Muscle layer of duodenum (tissue), 2 donors: ENCODE measurements around the gene FUT7.
"Not testable (repeated sequence)": the region's sequence is repeated elsewhere in the genome, so short reads cannot be mapped to it uniquely, and the experiment has no call there.

Experiments
- H3K27ac ChIP-seq: one replicate; pipeline ENCODE4 v1.7.0; 2013; ENCODE audit warnings: mild to moderate bottlenecking, low read length
- H3K27me3 ChIP-seq: one replicate; pipeline ENCODE4 v1.7.0; 2013; ENCODE audit warnings: low read depth, mild to moderate bottlenecking, control low read depth, low read length
- H3K36me3 ChIP-seq, 2 donors: one replicate each; pipeline ENCODE4 v1.7.0; 2013; ENCODE audit warnings: low read length in 2 of 2, control low read depth in 1 of 2, mild to moderate bottlenecking in 1 of 2; ENCODE audit not compliant: insufficient read depth in 2 of 2, control insufficient read depth in 1 of 2
- H3K4me1 ChIP-seq, 2 donors: one replicate each; pipeline ENCODE4 v1.7.0; 2013; ENCODE audit warnings: low read length in 2 of 2, mild to moderate bottlenecking in 2 of 2, control low read depth in 1 of 2, moderate library complexity in 1 of 2; ENCODE audit not compliant: insufficient read depth in 2 of 2, control insufficient read depth in 1 of 2
- H3K4me3 ChIP-seq, 2 donors: one replicate each; pipeline ENCODE4 v1.7.0; 2013; ENCODE audit warnings: low read length in 2 of 2, low read depth in 1 of 2, mild to moderate bottlenecking in 1 of 2
- H3K9me3 ChIP-seq, 2 donors: one replicate each; pipeline ENCODE4 v1.7.0; 2013; ENCODE audit warnings: low read length in 2 of 2, control low read depth in 1 of 2, mild to moderate bottlenecking in 1 of 2; ENCODE audit not compliant: control insufficient read depth in 1 of 2
- donor health status: healthy.

Gene FUT7

DNA sequence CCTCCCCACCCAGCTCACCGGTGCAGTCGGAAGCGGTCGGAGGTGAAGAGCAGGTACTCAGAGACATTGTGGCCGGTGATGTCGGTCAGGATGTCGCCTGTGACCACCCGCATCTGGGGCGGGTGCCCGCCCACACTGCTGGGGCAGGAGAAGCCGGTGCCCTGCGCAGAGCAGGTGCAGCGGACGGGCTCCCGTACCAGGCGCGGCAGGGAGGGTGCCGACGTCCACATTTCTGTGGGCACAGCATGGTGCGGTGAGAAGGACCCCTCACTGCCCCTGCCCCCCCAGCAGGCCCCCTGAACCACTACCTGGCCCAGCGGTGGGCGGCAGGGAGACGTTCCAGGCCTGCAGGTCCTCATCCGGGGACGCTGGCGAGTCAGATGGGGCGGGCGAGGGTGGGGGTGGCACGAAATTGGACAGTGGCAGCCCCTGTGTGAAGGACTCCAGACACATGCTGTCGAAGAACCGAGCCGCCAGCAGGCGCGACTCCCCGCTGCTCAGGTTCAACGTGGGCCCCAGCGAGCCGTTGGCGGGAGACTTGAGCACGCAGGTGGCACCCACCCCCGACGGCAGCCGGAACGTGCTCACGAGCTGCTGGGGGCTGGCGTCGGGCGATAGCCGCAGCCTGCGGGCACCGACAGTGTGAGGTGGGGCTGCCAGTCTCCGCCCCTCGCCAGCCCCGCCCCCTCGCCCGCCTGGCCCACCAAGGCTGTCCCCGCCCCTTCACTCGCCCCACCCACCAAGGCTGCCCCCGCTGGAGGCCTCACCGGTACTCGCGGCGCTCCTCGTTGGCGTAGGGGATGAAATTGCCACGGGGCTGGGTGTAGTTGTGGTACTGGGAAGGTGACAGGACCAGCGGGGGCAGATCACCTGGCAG lies 19.0 kb downstream of the FUT7 start:
- no peak overlapping the region for H3K27ac ChIP-seq
- H3K36me3 ChIP-seq: peaks cover 0 to 81% of the 10 kb centered on the region in 2 donors
- H3K27me3 ChIP-seq: no peaks in the 10 kb centered on the region
- no peak overlapping the region for H3K4me3 ChIP-seq
- no peaks in the 10 kb centered on the region for H3K9me3 ChIP-seq
- H3K4me1 ChIP-seq: no peaks in the 10 kb centered on the region

DNA sequence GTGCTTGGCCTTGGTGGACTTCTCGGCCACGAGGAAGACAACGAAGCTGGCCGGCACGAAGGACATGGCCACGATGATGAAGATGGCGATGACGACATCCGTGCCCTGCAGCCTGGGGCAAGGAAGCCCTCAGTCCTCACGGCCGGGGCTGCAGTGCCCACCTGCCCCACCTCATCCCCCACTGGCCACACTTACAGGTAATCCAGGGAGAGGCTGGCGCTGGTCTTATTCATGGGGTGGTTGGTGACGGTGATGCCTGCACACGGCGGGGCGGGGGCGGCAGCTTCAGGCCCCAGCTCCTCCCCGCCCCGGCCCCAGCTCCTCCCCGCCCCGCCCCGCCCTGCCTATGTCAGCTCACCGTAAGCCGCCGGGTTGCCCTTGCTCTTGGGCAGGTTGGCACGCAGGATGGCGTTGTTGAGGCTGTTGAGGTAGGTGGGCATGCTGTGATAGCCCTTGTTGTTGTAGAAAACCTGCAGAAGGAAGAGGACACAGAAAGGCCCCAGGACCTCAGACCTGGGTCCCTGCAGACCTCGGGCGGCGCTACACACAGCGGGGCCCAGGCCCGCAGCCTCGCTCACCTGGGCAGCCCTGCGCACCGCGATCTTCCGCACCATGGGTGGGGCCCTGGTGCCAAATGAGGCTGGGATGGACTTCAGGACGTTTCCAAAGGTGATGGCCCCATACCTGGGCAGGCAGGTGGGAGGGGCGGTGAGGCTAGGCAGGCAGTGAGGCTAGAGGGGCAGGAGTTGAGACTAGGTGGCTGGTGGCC lies 19.8 kb downstream of the FUT7 start:
- peaks cover 0 to 6% of the 10 kb centered on the region in 2 donors for H3K4me1 ChIP-seq
- peaks cover 0 to 73% of the 10 kb centered on the region in 2 donors for H3K36me3 ChIP-seq
- H3K27me3 ChIP-seq: no peaks in the 10 kb centered on the region
- no peak overlapping the region for H3K4me3 ChIP-seq
- H3K27ac ChIP-seq: no peak overlapping the region
- no peaks in the 10 kb centered on the region for H3K9me3 ChIP-seq

DNA sequence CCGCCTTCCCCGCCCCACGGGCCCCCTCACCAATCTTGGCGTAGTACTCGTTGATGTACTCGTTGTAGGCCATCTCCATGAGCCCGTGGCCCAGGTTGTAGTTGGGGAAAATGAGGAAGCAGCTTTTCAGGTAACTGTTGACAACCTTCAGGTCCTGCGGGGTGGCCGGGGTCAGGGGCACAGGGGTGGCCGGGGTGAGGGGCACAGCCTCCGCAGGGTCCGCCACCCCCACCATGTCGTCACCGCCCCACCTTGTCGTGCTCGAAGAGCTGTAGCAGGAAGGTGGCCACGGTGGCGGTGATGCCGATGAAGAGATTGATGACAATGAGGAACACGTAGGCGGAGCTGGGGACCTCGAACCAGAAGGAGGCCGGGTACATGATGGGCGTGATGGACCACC lies 20.7 kb downstream of the FUT7 start:
- H3K27ac ChIP-seq: no peak overlapping the region
- H3K9me3 ChIP-seq: no peaks in the 10 kb centered on the region
- no peaks in the 10 kb centered on the region for H3K27me3 ChIP-seq
- no peak overlapping the region for H3K4me3 ChIP-seq
- H3K36me3 ChIP-seq: peaks cover 0 to 64% of the 10 kb centered on the region in 2 donors
- H3K4me1 ChIP-seq: peaks cover 0 to 6% of the 10 kb centered on the region in 2 donors

DNA sequence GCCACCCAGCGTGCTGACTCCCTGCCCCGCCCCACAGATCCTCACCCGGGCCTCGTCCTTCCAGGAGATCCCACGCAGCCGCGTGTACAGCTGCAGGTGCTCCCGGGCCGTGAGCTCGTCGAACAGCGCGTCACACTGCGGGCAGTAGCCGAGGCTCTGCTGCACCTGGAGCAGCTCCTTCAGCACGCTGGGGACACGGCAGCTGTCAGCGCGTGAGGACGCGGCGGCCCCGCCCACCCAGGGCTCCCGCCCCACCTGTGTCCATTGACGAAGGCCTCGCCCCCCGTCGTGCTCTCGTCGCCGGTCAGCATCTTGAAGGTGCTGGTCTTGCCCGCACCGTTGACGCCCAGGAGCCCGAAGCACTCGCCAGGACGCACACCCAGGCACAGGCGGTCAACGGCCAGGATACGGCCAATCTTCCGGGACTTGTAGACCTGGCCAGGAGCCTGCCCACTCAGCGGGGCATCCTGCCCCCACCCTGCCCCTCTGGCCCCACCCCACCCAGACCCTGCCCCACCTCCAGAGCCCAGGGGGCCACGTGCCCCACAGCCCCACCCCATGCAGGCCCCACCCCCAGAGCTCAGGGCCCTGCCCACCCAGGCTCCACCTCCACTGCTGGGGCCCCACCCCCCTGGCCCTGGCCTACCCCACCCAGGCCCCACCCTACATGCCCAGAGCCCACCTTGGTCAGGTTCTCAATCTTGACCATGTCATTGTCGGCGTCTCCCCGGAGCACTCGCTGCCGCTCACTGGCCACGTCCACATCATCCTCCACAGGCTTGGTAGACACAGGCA lies 21.8 kb downstream of the FUT7 start:
- peaks cover 0 to 6% of the 10 kb centered on the region in 2 donors for H3K4me1 ChIP-seq
- no peak overlapping the region for H3K27ac ChIP-seq
- H3K9me3 ChIP-seq: no peaks in the 10 kb centered on the region
- H3K27me3 ChIP-seq: no peaks in the 10 kb centered on the region
- peaks cover 0 to 55% of the 10 kb centered on the region in 2 donors for H3K36me3 ChIP-seq
- H3K4me3 ChIP-seq: no peak overlapping the region

DNA sequence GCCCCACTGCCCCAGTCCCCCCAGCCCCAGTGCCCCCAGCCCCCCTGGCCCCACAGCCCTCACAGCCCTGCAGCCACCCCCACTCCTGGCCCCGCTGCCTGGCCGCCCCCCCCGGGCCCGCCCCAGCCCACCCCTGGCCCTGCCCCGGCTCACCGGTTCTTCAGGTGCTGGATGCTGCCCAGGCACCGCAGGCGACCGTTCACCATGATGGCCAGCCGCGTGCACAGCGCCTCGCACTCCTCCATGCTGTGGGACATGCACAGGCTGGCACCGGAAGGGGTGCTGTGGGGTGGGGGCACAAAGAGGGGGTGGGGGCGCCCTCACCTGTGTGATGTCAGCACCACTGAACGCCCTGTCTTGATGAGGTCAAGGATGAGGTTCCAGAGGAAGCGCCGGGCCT lies 22.7 kb downstream of the FUT7 start:
- peaks cover 0 to 6% of the 10 kb centered on the region in 2 donors for H3K4me1 ChIP-seq
- H3K9me3 ChIP-seq: no peaks in the 10 kb centered on the region
- no peak overlapping the region for H3K4me3 ChIP-seq
- H3K27ac ChIP-seq: no peak overlapping the region
- H3K27me3 ChIP-seq: no peaks in the 10 kb centered on the region
- peaks cover 0 to 46% of the 10 kb centered on the region in 2 donors for H3K36me3 ChIP-seq

DNA sequence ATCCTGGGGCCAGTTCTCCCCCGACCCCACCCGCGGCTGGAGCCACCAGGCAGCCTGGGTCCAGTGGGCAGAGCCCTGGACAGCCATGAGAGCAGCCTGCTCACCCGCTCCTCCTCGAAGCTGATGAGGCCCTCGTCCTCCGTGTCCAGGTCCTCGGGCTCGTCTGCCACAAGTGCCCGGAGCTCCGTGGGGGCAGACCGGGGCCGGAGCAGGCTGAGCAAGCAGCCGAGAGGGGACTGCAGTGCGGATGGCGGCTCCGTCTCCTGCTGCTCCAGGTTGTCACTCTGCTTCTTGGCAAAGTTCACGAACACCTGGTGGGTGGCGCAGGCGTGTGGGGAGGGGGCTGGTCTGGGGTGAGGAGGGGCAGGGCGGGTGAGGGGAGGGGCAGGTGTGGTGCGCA lies 23.6 kb downstream of the FUT7 start:
- no peak overlapping the region for H3K4me3 ChIP-seq

DNA sequence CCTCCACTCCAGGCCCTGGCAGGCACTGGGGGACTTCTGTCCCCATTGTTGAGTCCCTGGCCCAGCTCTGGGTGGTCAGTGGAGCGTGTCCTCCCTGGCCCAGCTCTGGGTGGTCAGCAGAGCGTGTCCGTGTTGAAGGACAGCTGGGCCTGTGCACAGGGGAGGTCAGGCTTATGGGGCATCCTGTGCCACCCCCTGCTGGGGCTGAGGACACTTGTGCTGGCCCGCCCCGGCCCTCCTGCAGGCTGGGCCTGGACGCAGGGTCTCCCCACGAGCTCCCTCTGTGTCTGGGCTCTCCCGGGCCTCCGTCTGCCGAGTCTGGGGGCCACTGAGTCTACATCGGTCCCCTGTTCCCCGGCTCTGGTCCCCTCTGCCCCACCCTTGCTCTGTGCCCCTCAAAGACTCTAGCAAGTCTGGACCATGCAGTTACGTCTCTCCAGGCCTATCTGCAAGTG lies 24.0 kb downstream of the FUT7 start:
- no peaks in the 10 kb centered on the region for H3K27me3 ChIP-seq
- H3K27ac ChIP-seq: no peak overlapping the region
- no peaks in the 10 kb centered on the region for H3K9me3 ChIP-seq
- H3K36me3 ChIP-seq: peaks cover 0 to 36% of the 10 kb centered on the region in 2 donors
- H3K4me3 ChIP-seq: no peak overlapping the region
- H3K4me1 ChIP-seq: peaks cover 0 to 6% of the 10 kb centered on the region in 2 donors

More for the DNA sequence above, 23.6 kb downstream of the FUT7 start:
- Histone ChIP-seq H3K27ac (no peak overlapping the region), H3K9me3 (no peaks in the 10 kb centered on the region), H3K4me1 (peaks cover 0 to 6% of the 10 kb centered on the region in 2 donors), H3K36me3 (peaks cover 0 to 38% of the 10 kb centered on the region in 2 donors), H3K27me3 (no peaks in the 10 kb centered on the region)

DNA sequence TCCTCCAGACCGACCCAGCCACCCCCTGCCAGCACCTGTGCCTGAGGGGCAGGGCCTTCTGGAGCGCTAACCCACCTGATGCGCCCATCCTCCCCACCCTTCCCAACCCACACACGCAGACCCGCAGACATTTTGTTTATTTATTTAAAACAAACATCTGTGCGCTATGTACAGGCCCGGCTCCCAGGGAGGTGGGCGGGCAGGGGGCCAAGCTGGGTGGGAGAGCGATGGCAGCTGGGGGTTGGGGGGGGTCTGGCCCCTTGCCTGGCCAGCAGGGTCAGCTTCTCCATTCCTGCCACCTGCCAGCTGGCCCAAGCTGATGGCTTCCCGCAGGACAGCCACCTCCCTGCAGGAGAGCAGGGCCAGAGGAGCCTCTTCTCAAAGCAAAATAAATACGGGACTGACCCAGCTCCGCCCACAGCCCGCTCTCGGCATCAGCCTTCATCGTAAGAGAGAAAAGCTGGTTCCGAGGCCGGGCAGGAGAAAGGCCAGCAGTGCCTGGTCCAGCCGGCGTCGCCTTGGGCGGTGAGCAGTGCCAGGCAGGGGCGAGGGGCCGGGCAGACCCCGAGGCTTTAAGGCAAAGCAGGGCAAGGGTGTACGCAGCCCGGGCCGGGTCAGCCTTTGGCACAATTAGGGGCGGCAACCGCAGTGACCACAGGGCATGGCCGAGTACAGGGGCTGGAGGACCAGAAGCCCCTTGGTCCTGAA lies 24.6 kb downstream of the FUT7 start:
- no peaks in the 10 kb centered on the region for H3K9me3 ChIP-seq
- H3K36me3 ChIP-seq: peaks cover 0 to 30% of the 10 kb centered on the region in 2 donors
- peaks cover 0 to 6% of the 10 kb centered on the region in 2 donors for H3K4me1 ChIP-seq
- H3K27me3 ChIP-seq: no peaks in the 10 kb centered on the region
- no peak overlapping the region for H3K4me3 ChIP-seq
- H3K27ac ChIP-seq: no peak overlapping the region

DNA sequence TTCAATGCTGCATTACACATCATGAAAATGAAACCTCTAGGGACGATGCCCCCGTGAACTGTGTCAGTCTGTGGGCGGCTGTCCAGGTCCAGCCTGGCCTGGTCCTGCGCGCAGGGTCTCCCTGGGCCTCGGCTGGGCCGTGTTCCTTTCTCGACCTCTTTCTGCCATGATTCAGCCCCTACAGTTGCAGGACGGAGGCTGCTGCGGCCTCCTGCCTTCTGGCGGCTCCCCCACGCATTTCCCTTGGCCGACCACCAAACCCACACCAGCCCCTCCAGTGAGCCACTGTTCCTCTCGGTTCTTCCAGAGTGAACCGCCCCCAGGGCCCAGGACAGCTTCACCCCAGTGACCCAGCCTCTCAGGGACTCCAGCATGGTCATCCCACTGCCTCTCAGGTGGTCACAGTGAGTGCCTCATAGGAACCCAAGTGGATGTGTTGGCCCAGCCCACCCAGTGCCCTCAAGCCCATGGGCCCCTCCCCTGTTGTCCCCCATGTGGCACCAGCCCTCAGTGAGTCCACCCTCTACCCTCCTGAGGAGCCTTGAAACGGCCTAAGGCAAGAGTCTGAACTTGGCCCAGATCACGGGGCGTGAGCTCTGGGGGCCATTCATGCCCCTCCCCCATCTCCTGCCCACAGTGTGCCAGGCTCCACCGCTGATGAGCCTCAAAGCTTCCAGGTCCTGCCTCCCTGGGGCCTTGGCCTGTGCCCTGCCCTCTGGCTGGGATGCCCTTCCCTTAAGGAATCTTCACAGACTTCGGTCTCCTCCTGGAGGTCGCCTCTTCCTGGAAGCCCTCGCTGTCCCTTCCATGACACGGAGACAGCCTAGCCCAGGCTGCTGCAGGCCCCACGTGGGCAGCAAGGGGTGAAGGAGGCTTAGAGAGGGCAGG lies 25.5 kb downstream of the FUT7 start:
- Histone ChIP-seq H3K27me3 (no peaks in the 10 kb centered on the region), H3K4me1 (peaks cover 0 to 6% of the 10 kb centered on the region in 2 donors)

DNA sequence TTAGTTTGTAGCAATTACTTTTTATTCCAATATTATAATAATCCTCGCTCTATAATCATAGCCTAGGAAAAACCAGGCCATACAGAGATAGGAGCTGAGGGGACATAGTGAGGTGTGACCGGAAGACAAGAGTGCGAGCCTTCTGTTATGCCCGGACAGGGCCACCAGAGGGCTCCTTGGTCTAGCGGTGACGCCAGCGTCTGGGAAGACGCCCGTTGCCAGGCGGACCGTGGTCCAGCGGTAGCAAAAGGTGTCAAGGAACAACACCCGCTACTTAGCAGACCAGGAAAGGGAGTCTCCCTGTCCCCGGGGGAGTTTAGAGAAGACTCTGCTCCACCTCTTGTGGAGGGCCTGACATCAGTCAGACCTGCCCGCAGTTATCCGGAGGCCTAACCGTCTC lies 27.6 kb downstream of the FUT7 start:
- not testable (repeated sequence) for H3K4me1 ChIP-seq, H3K4me3 ChIP-seq, H3K27ac ChIP-seq, H3K36me3 ChIP-seq, H3K9me3 ChIP-seq, H3K27me3 ChIP-seq

More for the DNA sequence above, 25.5 kb downstream of the FUT7 start:
- Histone ChIP-seq H3K9me3 (no peaks in the 10 kb centered on the region), H3K36me3 (peaks cover 0 to 23% of the 10 kb centered on the region in 2 donors), H3K27ac (no peak overlapping the region), H3K4me3 (no peak overlapping the region)
